Measurements from ENCODE around the gene CADM4.

CADM4 gene

DNA sequence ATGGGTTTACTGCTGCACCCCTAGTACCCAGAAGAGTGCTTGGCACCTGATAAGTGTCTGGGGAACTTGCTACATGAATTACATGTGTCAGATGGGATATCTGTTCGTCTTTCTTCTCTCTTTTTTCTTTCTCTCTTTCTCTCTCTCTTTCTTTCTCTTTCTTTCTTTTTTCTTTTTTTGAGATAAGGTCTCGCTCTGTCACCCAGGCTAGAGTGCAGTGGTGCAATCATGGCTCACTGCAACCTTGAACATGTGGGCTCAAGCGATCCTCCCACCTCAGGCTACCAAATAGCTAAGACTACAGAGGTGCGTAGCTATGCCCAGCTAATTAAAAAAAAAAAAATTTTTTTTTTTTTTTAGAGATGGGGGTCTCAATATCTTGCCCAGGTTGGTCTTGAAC is 6.1 kb downstream of the CADM4 start:
- no peak for DNase-seq

DNA sequence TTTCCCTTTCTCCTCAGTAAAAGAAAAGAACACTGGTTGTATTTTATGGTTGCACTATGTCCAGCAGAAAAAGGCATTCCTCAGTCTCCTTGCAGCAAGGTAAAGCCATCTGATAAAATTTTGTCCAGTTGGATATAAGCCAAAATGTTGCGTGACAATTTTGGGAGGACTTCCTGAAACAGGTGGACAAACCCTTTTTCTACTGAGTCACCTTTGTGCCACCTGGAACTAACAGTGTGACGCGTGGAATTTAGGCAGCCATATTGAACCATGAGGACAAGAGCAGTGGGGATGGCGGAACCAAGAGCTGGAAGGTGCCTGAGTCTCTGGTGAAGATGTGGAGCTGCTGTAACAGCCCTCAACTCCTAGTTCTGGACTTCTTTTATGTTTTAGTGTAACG is 8.2 kb downstream of the CADM4 start:
- DNase-seq: no peak

DNA sequence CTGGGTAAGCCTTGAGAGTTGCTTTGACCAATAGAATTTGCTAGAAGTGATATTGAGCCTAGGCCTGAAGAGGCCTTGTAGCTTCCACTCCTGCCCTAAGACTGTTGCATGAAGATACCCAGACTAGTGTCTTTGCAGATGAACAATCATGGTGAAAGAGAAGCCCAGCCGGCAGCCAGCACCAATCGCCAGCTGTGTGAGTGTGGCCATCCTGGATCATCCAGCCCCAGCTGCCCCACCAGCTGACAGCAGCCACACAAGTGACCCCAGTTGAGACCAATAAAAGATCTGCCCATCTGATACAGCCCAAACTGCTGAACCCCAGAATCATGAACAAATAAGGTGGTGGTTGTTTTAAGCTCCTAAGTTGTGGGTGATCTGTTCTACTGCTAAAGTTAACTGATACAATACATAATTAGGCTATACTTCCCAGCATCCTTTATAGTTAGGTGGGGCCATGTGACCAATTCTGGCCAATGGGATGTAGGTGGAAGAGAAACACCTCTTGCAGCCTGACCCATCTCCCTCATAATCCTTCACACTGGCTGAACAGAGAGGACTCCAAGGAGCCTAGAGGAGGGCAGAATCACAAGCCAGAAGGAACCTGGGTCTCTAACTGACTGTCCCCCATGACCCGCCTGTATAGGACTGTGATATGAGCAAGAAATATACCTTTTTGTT is 10.9 kb downstream of the CADM4 start:
- no peak for DNase-seq

DNA sequence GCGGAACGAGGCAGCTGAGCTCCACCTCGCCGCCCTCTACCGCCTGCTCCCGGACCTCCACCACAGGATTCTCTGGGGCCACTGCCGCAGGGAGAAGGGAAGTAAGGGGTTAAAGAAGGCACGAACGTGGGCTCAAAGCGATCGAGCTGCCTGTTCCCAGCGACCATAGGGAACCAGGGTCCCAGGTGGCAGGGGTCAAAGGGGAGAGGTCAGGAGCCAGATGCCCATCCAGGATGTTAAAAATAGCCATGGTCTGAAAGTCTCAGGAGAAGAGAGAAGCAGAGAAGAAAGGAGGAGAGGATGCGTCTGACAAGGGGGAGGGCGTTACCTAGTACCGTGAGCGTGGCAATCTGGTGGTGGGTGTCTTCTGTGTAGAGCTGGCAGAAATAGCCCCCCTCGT is 12.8 kb downstream of the CADM4 start:
- DNase-seq: no peak

DNA sequence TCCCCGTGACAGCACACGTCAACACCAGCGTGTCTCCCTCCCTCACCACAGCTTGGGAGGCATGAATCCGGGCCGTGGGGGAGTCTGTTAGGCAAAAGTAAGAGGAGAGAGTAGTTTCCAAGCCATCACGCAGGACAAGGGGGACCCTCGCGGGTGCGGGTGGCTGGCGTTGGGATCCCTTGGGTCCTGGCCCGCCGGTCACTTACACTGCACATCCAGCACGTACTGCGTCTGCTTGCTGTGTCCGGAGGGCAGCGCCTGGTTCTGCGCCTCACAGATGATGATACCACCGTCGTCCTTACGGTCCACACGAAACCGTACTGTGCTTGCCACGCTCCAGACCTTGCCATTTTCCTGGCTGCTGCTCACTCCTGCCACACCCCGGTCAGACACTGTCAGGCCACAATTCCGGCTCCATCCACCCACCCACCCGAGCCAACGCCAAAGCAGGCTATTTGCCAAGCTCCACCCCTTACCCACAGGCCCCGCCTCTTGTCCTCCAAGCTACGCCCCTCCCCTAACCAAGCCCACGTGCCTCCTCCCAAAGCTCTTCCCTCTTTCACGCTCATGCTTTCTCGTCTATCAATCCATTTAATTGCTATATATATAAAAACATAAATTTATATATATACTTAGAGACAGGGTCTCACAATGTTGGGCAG is 13.6 kb downstream of the CADM4 start:
- peak; percentile 42 to 48 for DNase-seq

DNA sequence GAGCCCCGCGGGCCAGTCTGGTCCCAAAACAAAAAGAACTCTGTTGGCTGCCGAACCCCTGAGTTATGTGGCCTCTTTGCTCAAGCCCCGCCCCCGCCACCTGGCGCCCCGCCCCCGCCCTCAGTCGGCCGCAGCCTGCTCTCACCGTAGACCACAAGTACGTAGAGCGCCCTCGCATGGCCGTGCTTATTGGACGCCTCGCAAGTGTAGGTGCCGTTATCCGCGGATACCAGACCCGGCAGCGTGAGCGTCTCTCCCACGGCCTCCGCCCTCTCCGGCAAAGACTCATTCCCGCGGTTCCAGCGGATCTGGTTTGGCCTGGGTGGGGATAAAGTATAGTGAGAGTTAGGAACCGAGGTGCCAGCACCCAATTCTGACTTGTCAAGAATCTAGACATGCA is 14.7 kb downstream of the CADM4 start:
- DNase-seq: peak; percentile 92 to 93

DNA sequence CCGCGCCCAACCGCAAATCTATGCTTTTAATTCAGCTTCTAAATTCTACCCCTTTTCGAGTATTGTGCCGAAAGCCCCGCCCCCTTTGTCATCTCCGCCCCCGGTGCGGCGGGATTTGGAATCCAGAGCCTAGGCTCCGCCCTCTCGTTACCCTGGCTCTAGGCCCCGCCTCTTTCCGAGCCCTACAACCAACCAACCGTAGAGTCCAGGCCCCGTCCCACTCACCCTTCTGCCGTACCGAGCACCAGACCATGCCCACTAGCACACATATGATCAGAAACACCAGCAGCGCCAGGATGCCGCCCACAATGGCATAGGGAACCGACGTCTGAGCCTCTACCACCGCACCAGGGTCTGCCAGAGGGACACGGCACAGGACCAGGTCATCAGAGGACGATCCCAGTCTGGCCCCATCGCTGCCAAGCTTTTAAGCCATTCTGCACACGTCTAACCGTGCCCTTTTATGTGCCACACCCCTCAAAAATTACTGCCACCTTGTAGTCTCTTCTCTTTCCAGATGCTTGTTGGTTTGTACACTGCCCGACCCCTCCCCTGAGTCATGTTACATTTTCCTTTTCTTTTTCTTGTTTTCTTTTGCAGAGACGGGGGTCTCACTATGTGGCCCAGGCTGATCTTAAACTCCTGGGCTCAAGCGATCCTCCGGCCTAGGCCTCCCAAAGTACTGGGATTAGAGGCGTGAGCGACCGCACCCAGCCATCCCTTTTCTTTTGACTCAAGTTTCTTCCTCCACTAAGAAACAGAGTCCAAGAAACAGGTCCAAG is 15.6 kb downstream of the CADM4 start:
- peak in 1 of 2 experiments; percentile 45 for DNase-seq

DNA sequence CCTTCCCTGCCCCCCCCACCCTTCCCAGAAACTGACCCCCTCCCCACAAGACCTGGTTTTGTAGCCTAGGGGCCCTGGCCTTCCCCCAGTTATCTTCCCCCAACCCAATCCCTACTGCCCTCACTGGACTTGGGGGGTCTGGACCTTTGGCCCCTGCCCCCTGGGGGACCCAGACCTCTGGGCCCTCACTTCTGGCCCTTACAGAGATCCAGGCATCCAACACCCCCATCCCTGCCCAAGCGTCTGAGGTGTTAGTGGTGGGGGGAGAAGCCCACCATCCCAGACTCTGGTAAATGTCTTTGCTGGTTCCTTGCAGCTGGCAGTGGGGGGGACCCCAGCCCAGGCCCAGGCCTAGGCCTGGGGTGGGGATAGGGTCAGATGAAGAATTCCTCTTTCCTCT is 16.7 kb downstream of the CADM4 start:
- DNase-seq: no peak

DNA sequence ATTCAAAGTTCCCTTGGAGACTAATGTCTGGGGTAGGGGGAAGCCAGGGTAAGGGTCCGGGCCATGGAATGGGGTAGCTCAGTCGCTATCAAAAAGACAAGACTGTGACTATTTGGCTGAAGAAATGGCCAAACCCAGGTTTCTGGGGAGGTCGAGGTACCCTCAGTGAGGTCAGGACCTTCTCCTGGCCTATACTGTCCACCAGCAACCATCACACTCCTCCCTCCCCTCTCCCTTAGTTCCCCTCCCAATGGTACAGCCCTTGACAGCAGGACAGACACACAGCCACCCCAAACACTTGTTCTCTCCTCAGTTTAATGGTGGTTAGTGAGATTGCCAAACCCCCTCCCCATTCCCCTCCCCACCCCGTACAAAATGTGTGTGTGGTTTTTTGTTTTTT is 17.6 kb downstream of the CADM4 start:
- DNase-seq: no peak

DNA sequence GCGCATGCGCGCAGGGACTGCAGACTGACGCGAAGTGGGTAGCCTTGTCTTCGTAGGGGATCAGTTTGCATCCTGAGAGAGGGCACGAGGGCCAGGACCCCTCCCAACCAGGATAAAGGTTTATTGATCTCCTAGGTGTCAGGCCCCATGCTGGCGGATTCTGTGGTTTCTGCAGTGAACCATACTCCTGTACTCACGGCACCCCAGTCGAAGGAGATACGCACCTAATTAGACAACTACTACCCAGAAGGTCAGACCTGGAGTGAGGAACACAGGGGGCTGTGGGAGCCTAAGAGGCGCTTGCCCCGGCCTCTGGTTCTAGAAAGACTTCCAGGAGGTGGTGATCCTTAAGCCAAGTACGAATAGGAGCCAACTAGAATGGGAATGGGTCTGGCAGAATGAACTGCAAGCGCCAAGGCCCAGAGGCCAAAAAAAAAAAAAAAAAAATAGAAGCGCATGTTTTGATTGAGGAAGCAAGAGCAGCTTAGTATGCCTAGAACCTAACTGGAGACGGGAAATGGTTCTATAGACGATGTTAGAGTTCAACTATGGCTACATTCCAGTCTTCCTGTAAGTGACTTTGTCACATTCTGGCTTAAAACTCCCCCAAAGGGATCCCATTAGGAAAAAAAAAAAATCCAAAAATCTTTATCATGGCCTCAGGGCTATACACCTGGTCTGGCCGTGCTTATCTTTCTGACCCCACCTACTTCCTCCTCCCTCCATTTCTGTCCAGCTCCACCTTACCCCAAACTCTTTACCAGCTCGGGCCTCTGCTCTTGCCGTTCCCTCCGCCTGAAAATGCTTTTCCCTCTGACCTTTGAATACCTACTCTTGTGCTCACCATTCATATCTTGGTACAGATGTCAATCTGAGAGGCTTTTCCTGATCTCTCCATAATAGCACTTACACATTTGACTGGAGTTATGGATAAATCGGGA is 19.3 kb downstream of the CADM4 start:
- no peak for DNase-seq

DNA sequence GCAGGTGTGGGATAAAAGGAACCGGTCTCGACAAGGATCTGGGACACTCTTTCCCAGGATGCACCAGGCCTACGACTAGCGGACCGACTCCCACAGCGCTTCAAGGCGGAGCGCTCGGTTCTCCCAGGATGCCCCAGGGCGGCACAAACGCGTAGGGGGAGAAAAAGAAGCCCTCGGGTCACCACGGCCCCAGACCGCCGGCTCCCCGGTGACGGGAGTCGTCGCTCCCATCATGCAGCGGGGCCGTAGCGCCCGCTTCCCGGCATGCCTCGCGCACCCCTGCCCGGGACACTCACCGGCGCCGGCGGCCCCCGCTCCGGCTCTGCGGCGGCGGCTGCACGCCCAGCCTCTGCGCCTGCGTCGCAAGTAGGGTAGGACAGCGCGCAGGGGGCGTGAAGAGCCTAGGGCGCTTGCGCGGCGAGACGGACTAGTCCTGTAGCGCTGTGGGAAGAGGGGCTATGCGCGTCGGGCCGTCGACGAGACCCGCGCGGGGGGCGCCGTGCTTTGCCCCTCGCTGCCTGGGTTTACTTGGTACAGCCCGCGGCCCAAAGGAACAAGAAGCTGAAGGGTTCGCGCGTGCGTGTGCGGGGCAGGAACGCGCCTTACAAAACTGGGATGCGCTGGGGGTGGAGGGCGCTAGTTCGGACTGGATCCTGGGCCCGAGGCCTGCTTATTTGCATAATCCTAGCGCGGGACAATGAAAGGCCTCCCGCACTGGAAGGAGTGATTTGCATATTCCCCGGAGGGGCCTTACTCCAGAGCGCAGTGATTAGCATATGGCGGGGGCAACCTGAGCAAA is 20.2 kb downstream of the CADM4 start, which contains the start of gene ZNF428:
Gene ZNF428 (minus strand): TSS at position 368 of the 799 bp plus-strand sequence. CDS start 5,325 bp downstream, outside the sequence.
- DNase-seq: peak; percentile 90 to 92

DNA sequence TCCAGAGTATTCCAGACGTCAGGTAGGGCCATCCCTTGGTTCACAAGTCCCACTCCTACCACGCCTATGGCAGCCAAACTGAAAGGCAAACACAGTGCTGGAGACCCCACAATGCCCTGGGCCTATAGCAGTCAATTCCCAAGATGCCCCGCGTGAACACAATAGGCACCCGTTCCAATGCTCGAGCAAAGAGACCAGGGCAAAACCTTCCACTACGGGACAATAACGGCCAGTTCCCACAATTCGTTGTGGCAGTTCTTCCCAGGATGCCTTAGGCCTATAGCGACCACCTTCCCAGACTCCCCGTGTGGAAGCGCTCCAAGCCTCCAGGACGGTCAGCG is 20.8 kb downstream of the CADM4 start:
- no peak for DNase-seq

DNA sequence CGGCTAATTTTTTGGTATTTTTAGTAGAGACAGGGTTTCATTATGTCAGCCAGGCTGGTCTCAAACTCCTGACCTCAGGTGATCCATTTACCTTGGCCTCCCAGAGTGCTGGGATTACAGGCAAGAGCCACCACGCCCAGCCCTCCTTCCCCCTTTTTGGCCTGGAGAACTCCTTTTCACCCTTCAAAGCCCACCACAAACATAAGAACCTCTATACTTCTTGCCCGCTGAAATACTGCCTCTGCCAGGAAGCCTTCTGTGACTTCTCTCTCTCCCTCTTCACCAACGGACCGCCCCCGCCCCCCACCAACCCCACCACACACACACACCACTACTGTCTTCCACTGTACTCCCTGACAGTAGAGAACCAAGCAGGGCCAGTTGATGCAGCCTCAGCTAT is 22.7 kb downstream of the CADM4 start:
- DNase-seq: no peak

DNA sequence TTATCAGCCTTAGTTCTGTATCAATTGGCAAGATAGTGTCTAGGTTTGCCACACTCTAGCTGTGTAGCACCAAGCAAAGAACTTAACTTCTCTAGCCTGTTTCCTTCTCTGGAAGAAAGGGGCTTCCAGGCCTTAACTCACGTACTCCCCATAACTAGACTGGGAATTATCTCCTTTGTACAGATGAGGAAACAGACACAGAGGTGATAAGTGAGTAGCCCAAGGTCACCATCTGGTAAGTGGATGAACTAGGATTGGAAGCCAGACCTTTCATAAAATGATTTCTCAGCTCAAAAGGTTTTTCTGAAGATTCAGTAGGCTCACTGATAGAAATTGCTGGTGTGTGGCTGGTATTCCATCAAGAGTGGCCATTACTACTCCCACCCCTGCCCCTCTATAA is 23.3 kb downstream of the CADM4 start:
- DNase-seq: no peak

DNA sequence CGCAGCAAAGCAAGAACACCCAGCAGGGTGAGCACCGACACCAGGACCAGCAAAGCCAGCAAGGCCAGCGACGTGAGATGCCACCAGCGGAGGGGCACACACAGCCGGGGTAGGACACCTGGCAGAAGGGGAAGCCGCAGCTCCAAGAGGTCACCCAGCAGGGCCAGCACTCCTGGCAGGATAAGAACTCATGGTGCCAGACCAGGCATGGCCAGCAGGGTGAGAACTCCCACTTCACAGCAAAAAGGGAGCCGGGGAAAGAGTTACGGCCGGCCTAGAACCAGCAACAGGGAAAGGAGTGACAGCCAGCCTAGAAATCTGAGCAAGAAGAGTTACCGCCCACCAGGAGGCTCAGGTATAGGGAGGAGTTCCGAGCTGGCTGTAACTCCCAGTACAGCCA is 27.3 kb downstream of the CADM4 start:
- no peak for DNase-seq

DNA sequence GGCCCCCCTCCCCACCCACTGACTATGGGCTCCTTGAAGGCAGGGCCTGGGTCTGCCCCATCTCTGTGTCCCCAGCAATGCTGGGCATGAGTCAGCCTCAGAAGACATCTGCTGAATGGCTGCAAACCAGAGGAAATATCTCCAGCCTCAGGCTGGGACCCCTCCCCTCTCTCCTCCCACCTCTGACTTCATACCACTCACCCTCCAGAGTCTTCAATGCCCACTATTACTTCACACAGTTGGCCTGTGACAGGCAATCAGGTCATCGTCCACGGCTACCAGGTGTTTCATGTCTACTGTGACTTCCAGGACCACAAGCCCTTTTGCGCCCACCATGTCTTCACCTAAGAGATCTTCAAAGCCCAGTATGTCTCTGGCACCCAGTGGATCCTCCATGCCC is 27.9 kb downstream of the CADM4 start, which contains the start of gene SRRM5:
Gene SRRM5 (plus strand): TSS at position 301 of the 400 bp plus-strand sequence. CDS start 34 bp downstream, at position 335.
- no peak for DNase-seq

DNA sequence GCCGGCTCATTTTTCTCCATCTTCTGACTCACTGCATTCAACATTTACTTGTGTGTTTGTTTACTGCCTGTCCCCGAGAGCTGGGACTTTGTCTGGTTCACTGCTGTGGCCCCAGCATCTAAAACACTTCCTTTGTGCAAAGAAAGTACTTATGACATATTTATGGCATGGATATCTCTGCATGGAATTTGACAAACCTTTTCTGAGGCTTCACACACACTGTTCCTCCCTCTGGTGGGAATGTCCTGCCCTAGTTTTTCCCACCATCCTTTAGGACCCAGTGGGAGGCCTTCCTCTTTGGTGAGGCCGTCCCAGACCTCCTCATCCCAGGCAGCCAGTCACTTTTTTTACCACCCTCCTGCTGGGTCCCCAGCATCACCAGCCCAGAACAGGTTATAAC is 29.2 kb downstream of the CADM4 start:
- DNase-seq: no peak

DNA sequence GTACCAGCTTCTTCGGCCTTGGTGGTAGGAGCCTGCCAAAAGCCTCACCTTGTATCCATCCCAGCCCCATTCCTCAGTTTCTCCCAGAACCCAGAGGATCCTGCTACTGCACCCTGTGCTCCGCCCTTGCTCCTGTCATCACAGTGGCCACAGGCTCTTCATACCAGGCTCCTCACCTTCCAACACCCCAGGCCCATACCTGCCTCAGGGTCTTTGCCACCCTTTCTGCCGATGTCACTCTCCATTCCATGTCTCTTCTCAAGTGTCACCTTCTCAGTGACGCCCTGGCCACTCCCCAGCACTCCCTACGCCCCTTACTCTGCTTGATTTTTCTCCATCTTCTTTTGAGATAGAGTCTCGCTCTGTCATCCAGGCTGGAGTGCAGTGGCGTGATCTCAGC is 29.8 kb downstream of the CADM4 start:
- DNase-seq: no peak

DNA sequence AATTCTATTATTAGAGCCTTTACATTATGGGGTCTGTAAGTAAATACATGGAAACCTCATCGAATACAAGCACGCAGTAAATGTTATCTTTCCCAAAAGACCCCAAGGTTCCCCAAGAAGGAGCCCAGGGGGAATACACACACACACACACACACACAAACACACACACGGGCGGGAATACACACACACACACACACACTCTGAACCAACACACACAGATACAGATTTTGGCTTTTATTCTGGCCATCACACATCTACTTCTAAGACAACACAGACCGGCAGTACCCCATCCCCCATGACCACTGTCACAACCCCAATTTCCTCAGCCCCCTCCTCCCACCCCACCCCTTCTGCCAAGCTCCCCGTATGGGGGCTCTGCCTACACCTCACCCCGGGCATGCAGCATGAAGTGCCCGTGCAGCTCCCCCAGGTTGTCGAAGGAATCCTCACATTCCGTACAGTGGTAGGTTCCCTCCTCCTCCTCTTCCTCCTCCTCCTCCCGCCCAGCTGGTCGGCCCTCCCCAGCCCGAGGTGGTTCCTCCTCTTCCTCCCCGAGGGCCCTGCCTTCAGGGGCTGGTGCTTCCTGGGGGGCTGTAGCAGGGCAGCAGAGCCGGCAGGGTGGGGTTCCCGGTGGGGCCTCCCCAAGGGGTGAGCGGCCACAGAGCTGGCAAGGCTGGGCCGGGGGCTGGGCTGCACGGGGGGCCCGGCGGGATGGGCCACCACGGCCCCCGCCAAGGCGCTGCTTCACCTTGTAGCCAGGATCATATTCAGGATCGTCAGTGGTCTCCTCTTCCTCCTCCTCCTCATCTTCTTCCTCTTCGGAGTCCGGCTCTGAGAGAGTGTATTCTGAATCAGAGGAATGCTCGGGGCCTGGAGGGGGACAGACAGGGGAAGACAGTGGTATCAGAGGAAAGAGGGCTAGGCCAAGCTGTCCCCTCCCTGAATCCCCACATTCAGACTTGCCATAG is 32.1 kb downstream of the CADM4 start:
- no peak for DNase-seq

DNA sequence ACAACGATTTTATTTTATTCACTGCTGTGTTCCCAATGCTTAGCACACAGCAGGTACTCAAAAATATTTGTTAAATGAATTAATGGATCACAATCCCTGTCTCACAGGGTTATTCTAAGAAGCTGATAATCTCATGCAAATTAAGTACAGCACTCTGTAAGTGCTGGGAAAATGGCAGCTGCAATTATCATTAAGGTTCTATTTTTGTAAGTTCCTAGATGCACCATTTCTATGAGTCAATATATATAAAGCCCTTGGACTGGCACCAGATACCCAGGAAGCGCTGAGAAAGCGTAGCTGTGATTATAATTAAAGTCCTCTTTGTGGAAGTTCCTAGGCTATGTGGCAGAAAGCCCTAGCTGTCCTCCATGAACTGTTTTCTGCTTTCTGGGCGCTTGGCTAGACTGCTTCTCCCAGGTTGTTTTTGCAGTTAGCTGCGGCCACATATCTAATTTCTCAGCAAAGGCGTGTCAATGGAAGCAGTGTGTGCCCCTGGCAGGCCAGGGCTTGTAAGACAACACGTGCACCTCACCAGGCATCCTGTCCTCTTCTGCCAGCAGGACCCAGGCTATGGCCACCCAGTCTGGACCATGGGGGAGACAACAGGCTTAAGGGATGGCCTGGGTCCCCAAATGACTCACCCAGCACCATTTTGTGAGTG is 33.0 kb downstream of the CADM4 start:
- DNase-seq: no peak

All from activated T-cell treated with anti-CD3 and anti-CD28 coated beads, Interleukin-2, amount 50 U/mL, for 48 hours (primary cell).